DMS153 (cell line): ENCODE data around the gene TCF25.

ENCODE experiments used
- DNase-seq: peaks from one replicate; lab custom pipeline; 2025; lab: John Stamatoyannopoulos, UW

Gene TCF25

DNA sequence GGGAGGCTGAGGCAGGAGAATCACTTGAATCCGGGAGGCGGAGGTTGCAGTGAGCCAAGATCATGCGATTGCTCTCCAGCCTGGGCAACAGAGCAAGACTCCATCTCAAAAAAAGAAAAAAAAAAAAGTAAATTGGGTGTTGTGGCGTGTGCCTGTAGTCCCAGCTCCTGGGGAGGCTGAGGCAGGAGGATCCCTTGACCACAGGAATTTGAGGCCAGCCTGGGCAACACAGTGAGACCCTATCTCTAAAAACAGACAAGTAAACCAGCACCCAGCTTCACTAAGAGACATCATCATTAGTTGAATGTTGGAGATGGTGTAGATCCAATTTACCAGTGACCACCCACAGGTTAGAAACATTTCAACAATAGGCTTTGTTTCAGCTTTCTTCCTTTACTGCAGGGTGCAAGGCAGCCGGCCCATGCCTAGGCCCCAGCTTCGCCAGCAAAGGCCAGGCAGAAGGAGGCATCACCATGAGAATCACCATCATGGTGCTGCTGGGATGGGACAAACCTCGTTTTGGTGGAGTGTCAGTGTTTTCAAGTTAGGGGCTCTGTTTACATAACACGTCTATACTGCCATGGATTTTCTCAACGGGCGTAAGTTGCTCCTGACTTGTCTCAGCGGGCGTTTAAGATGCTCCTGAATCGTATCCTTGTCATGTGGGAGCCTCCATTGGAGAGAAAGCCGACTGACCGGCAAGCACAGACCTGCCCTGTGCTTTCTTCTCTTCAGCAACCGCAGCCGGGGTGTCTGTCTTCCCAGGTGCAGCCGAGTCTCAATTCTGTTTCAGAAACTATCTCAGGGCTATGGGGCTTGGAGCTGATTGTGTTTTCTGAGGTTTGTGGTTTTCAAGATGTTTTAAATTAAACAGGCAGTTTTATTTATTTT is 7.3 kb downstream of the TCF25 start:
- DNase-seq: no peak

DNA sequence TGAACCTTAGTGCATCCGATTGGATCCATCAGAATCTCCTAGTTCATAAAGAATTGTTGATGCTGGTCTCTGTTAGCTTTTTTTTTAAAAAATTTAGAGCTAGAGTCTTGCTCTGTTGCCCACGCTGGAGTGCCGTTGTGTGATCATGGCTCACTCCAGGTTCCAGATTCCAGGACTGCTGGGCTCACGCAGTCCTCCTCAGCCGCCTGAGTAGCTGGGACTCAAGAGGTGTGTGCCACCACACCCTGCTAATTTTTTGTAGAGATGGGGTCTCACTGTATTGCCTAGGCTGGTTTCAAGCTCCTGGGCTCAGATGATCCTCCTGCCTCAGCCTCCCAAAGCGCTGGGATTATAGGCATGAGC is 8.0 kb downstream of the TCF25 start:
- DNase-seq: no peak

DNA sequence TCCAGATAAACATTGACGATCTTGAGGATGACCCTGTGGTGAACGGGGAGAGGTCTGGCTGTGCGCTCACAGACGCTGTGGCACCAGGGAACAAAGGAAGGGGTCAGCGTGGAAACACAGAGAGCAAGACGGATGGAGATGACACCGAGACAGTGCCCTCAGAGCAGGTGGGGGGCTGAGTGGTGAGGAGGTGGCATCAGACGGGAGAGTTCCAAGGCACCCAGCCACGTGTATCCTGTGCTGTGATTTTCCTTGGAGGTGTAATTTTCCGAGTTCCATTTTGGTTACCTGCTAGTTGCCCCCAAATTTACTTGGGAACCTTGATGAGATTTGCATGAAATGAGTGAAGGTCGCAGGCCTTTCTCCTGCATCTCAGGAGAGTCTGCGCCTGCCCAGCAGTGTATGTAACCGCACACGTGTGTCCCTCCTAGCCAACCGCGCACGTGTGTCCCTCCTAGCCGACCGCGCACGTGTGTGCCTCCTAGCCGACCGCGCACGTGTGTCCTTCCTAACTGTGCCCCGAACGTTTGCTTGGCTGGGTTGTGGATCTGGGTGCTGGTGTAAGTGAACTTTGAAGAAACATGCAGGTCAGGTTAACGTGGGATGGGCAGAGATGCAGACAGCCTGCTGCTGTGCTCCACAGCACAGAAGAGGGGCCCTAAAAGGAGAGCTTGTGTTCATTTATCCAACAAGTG is 10.1 kb downstream of the TCF25 start:
- DNase-seq: no peak

GRCh38 chr16:89884041-89884421 is 10.6 kb downstream of the TCF25 start:
- DNase-seq: no peak

- DNase-seq: no peak
Observed at GRCh38 chr16:89887243-89887642, 13.9 kb downstream of the TCF25 start.

GRCh38 chr16:89890200-89890599 is 16.8 kb downstream of the TCF25 start:
- DNase-seq: no peak

- DNase-seq: no peak
Observed at GRCh38 chr16:89890886-89891657, 17.7 kb downstream of the TCF25 start.

GRCh38 chr16:89892055-89892630 is 18.8 kb downstream of the TCF25 start:
- no peak for DNase-seq

- DNase-seq: no peak
Observed at GRCh38 chr16:89892635-89893034, 19.2 kb downstream of the TCF25 start.

DNA sequence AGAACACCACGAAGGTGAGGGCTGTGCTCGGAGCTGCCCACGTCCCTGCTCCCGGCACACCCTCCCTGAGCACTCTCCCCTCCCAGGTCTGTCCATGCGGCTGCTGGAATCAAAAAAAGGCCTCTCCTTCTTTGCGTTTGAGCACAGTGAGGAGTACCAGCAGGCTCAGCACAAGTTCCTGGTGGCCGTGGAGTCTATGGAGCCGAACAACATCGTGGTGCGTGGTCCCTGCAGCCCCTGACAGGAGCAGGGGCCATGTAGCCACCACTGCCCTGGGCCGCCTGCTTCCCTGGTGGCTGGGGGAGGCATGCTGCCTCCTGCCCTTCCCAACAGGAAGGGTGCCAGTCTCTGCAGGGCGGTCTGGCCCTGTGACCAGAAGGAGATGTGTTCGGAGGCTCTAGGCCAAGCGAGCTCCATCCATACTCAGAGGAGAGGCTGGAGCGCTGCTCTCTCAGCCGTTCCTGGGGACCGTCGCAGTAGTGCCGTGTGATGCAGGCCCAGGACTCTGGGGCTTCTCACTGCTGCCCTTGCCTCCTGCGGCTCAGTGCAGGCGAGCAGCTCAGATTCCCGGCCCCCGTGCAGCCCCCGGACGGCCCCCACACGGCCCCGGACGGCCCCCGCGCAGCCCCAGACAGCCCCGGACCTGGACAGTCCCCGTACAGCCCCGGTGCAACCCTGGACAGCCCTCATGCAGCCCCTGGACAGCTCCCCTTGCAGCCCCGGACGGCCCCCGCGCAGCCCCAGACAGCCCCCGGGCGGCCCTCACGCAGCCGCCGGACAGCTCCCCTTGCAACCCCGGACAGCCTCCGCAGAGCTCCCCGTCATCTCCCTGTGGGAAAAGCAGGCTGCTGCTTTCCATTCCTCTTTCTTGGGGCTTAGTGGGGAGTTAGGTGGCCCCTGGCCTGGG is 20.5 kb downstream of the TCF25 start:
- no peak for DNase-seq

DNA sequence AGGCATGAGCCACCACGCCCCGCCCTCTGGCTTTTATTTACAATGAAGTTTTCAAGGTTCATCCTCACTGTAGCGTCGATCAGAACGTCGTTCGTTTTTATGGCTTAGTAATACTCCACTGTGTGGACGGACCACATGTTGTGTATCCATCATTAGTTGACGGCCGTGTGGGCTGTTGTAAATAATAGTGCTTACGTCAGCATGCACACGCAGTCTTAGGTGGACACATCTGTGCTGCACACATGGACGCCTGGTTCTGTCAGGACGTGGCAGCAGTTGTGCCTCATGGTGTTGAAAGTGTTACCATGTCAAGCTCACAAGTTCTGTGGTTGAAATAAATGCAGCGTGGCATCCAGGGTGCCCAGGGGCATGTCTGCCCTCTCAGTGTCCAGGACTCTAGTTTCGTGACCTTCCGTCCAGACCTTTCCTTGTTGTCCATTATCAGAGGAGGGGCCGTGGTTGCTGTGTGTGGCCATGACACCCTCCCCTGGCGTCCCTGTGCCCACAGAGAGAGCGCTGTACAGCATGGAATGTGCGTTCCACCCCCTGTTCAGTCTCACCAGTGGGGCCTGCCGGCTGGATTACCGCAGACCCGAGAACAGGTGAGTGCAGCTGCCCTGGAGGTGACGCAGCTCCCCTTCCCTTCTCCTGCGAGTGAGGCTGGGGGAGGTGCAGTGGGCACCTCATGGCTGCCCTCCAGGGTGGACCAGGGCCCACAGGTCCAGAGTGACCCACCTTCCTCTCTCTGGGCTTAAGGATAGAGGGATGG is 22.3 kb downstream of the TCF25 start:
- DNase-seq: no peak

- no peak for DNase-seq
Observed at GRCh38 chr16:89897204-89897603, 23.8 kb downstream of the TCF25 start.

DNA sequence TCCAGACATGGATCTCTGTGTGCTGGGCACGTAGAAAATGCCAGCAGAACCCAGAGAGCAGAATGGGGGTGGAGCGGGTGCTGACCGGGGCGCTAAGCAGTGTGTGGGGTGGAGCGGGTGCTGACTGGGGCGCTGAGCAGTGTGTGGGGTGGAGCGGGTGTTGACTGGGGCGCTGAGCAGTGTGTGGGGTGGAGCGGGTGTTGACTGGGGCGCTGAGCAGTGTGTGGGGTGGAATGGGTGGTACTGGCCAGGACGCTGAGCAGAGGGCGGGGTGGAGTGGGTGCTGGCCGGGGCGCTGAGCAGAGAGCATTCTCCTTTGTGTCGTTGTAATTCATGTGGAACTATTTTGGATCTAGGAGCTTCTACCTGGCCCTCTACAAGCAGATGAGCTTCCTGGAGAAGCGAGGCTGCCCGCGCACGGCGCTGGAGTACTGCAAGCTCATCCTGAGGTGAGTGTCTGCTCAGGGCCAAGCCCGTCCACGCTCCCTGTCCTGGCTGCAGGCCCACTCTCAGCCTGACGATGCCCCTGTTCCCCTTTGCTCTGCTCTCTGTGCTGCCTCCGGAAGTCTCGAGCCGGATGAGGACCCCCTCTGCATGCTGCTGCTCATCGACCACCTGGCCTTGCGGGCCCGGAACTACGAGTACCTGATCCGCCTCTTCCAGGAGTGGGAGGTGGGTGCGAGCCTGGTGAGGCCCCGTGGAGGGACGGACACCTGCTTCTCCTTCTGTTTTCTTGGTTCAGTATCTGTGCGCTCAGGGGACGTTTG is 25.0 kb downstream of the TCF25 start:
- DNase-seq: no peak

- no peak for DNase-seq
Observed at GRCh38 chr16:89899879-89900481, 26.6 kb downstream of the TCF25 start.

DNA sequence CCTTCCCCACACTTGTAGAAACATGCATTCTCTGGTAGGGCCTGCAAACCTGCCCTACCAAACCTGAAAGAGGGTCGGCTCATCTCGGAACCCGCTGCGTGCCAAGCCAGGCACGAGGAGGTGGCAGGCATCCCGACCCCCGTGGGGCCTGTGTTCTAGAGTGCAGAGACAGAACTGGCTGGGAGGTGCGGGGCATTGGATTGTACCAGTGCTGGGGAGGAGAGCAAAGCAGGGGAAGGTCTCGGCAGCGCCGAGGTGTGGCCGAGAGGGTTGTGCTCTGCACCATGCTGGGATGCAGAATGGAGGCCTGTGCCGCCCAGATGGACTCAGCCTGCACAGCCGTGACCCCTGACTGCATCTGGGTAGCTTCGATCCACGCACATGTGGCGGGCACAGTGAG is 27.5 kb downstream of the TCF25 start:
- DNase-seq: no peak

- no peak for DNase-seq
Observed at GRCh38 chr16:89902980-89903379, 29.6 kb downstream of the TCF25 start.

GRCh38 chr16:89903908-89904515 is 30.6 kb downstream of the TCF25 start:
- DNase-seq: no peak

GRCh38 chr16:89904606-89905510 is 31.5 kb downstream of the TCF25 start:
- no peak for DNase-seq
